ENCODE results near the gene PRRC2C. TPM values are rescaled to one million over a fixed set of nuclear protein-coding genes. Genes with fewer than 3 reads are reported as not detected.
"Not testable (repeated sequence)": the region's sequence is repeated elsewhere in the genome, so short reads cannot be mapped to it uniquely, and the experiment has no call there.

The PRRC2C gene
- polyA plus RNA-seq, 4 donors, result 94.5 to 141 (median 131) TPM

- DNase-seq (ENCODE audit: low read depth in 4 of 4, low spot score in 2 of 4), result no peak
Observed at GRCh38 chr1:171581766-171582165, 96.4 kb downstream of the PRRC2C start.

- DNase-seq (ENCODE audit: low read depth in 4 of 4, low spot score in 2 of 4), result no peak
Observed at GRCh38 chr1:171582589-171582988, 97.3 kb downstream of the PRRC2C start.

DNA sequence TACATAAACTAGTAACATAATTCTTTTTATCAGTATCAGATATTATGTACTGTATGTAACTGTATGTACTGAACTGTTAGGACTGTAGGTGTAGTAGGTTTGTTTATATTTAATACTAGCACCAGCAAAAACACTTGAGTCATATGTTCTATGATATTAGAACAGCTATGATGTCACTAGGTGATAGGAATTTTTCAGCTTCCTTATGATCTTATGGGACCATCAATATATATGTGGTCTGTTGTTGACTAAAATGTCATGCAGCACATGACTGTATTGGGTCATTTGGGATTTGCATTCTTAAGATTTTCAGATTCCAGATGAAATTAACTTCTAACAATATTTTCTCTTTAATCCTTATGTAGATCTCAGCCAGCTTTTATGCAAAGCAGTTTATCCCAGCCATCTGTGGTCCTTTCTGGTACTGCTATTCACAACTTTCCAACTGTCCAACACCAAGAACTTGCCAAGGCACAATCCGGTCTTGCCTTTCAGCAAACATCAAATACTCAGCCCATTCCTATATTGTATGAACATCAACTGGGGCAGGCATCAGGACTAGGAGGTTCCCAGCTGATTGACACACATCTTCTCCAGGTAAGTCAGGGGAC, 98.4 kb downstream of the PRRC2C start:
- no peak for DNase-seq (ENCODE audit: low read depth in 4 of 4, low spot score in 2 of 4)

DNA sequence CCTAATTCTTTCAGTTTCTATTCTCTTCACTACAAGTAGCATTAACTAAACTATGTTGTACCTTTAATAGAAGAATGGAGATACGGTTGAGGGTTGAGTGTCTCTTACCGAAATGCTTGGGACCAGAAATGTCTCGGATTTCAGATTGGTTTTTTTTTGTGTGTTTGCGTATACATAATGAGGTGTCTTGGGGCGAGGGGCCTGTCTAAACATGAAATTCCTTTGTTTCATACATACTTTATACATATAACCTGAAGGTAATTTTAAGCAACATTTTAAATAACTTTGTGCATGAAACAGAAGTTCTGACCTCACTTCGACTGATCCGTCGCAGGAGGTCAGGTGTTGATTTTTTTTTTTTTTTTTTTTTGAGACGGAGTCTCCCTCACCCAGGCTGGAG, 100.4 kb downstream of the PRRC2C start:
- DNase-seq (ENCODE audit: low read depth in 4 of 4, low spot score in 2 of 4), result no peak

GRCh38 chr1:171588230-171588629, 102.9 kb downstream of the PRRC2C start:
- no peak for DNase-seq (ENCODE audit: low read depth in 4 of 4, low spot score in 2 of 4)

GRCh38 chr1:171590022-171590421, 104.7 kb downstream of the PRRC2C start:
- no peak for DNase-seq (ENCODE audit: low read depth in 4 of 4, low spot score in 2 of 4)

DNA sequence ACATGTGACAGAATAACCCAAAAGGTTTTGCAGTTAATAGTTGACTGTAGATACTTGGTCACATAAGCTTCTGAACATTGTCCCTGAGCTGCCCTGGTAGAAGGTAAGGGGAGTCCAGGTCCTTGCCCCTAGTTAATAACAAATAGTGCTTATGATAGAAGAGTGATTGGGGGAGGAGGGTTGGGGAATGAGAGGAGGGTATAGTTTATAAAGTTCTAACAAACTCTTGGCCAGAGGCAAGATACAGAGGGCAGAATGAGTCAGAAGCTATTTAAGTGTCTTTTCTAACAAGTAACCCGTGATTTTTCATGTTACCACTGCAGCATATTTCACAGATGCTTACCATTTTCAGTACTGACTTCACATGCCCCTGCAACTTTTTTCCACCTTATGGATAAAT, 110.0 kb downstream of the PRRC2C start:
- DNase-seq (ENCODE audit: low read depth in 4 of 4, low spot score in 2 of 4), result no peak

DNA sequence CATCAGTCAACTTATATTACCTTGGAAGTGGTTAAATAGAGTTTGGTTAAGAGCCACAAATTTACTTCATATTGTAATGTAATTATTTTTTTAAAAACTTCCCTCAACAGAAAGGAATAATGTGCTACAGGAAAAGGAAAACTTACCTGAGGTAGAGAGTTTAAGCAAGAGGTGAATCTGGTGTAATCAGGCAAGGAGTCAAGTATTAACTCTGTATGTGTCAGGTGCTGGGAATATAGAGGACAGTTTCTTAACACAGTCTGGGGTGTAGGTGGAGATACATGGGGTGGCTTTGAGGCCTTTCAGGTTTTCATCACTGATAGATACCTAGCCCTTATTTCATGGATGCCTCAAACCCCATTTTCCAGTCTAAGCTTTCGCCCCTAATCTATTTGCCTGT, 110.8 kb downstream of the PRRC2C start:
- no peak for DNase-seq (ENCODE audit: low read depth in 4 of 4, low spot score in 2 of 4)

- no peak for DNase-seq (ENCODE audit: low read depth in 4 of 4, low spot score in 2 of 4)
Observed at GRCh38 chr1:171596705-171597104, 111.4 kb downstream of the PRRC2C start.

DNA sequence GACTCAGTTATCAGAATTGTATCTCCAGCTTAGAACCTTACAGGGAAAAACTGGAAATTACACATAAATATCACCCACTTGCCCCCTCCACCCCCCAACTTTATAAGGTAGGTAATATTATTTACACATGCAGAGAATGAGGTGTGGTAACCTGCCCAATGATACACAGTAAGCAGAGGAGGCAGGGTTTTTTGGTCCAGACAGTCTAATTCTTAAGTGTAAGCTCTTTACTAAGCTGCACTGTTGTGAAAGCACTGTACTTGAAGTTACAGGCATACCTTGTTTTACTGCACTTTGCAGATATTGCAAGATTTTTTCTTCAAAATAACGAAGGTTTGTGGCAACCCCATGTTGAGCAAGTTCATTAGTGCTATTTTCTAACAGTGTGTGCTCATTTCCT, 111.9 kb downstream of the PRRC2C start:
- DNase-seq (ENCODE audit: low read depth in 4 of 4, low spot score in 2 of 4), result no peak

- DNase-seq (ENCODE audit: low read depth in 4 of 4, low spot score in 2 of 4), result not testable (repeated sequence)
Observed at GRCh38 chr1:171600310-171600709, 115.0 kb downstream of the PRRC2C start.

GRCh38 chr1:171600862-171601261, 115.5 kb downstream of the PRRC2C start:
- no peak for DNase-seq (ENCODE audit: low read depth in 4 of 4, low spot score in 2 of 4)

GRCh38 chr1:171603042-171603441, 117.7 kb downstream of the PRRC2C start:
- DNase-seq (ENCODE audit: low read depth in 4 of 4, low spot score in 2 of 4), result not testable (repeated sequence)

DNA sequence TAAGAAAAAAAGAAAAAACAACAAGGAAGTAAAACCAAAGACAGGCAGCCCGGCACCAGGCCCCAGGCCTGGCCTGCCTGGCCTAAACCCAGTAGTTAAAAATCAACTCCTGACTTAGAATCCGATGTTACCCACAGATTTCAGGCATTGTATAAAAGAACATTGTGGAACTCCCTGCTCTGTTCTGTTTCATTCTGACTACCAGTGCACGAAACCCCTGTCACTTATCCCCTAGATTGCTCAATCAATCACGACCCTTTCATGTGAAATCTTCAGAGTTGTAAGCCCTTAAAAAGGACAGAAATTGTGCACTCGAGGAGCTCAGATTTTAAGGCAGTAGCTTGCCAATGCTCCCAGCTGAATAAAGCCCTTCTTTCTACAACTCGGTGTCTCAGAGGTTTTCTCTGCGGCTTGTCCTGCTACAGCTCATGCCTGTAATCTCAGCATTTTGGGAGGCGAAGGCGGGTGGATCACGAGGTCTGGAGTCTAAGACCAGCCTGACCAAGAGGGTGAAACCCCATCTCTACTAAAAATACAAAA, 121.1 kb downstream of the PRRC2C start:
- DNase-seq (ENCODE audit: low read depth in 4 of 4, low spot score in 2 of 4), result no peak

- DNase-seq (ENCODE audit: low read depth in 4 of 4, low spot score in 2 of 4), result no peak
Observed at GRCh38 chr1:171610385-171610784, 125.1 kb downstream of the PRRC2C start.

DNA sequence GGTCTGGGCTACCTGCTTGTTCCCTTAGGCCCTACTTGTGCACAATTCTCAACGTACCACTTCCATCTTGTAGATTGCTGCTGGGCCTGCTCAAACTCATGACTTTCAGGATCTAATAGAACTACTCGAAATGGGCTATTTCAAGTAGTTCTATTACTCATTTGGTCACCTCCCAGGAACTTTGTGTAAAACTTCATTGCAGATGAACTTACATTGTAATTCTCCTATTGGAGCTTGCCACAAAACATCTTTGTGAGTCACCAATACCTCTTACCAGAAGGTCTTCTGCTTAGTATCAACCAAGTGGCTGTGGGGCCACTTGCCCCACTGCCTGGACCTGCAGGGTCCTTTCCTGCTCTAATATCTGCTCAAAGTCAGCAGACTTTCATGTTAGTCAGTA, 126.0 kb downstream of the PRRC2C start:
- DNase-seq (ENCODE audit: low read depth in 4 of 4, low spot score in 2 of 4), result no peak

DNA sequence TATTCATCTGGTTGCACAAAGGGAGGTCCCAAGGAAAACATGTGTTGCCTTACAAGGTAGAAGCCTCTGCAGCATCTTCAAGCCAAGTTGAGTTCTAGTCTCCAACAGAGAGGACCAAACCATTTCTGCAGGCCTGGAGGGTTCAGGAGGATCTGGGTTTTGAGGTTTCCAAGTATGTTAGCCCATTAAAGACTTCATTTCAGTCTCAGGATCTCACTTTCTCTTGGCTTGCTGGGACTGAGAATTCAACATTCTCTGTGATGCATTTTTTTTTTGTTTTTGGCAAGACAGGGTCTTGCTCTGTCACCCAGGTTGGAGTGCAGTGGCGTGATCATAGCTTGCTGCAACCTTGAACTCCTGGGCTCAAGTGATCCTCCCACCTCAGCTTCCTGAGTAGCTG, 128.0 kb downstream of the PRRC2C start:
- no peak for DNase-seq (ENCODE audit: low read depth in 4 of 4, low spot score in 2 of 4)

DNA sequence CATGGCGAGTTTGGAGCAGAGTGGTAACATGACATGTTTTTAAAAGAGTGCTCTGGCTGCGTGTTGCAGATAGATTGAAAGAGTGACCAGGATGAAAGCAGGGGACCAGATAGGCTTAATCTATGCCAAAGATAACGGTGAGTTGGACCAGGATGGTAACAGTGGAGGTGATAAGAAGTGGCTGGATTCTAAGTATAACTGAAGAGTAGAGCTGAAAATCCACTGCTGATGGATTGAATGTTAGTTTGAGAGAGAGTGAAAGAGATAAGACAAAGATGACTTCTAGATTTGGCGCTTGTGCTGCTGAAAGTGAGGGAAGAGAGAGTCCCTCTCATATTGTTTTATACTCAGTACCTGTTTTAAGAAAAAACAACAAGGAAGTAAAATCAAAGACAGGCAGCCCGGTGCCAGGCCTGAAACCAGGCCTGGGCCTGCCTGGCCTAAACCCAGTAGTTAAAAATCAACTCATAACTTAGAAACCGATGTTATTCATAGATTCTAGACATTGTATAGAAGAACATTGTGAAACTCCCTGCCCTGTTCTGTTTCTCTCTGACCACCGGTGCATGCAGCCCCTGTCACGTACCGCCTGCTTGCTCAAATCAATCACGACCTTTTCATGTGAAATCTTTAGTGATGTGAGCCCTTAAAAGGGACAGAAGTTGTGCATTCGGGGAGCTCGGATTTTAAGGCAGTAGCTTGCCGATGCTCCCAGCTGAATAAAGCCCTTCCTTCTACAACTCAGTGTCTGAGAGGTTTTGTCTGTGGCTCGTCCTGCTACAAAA, 130.0 kb downstream of the PRRC2C start:
- DNase-seq (ENCODE audit: low read depth in 4 of 4, low spot score in 2 of 4), result not testable (repeated sequence)

DNA sequence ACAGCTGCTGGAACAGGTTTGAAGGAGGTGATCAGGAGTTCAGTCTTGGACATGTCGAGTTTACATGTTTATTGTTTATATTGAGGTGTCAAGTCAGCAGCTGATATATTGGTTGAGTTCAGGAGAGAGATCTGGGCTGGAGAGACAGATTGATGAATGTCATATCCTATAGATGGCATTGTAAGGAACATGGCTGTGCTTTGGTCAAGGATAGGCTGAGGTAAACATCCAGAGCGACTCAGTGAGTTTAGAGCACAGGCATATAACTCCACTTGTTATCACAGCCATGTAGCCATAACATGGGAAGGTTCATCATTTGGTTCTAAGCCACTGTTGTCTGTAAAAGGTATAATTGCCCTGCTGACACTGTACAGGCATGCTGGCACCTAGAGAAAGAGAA, 131.3 kb downstream of the PRRC2C start:
- DNase-seq (ENCODE audit: low read depth in 4 of 4, low spot score in 2 of 4), result no peak

DNA sequence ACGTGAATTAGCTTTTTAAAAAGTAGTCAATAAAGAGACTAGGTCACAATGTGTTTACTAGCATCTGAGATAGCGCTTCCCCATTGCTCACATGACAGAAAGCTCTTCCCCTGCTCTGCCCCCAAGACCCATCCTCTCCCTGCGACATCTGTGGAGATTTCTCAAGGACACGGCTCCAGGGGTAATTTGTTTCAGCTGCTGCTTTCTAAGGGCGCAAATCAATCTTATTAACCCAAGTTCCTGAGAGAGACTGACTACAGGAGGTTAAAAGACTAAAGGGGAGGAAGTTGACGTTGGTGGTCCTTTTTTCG, 136.8 kb downstream of the PRRC2C start, which contains the start of gene MYOCOS:
TSS of gene MYOCOS (plus strand) at position 92 of the 311 bp plus-strand sequence. CDS start 1,641 bp downstream, outside the sequence.
- no peak for DNase-seq (ENCODE audit: low read depth in 4 of 4, low spot score in 2 of 4)

DNA sequence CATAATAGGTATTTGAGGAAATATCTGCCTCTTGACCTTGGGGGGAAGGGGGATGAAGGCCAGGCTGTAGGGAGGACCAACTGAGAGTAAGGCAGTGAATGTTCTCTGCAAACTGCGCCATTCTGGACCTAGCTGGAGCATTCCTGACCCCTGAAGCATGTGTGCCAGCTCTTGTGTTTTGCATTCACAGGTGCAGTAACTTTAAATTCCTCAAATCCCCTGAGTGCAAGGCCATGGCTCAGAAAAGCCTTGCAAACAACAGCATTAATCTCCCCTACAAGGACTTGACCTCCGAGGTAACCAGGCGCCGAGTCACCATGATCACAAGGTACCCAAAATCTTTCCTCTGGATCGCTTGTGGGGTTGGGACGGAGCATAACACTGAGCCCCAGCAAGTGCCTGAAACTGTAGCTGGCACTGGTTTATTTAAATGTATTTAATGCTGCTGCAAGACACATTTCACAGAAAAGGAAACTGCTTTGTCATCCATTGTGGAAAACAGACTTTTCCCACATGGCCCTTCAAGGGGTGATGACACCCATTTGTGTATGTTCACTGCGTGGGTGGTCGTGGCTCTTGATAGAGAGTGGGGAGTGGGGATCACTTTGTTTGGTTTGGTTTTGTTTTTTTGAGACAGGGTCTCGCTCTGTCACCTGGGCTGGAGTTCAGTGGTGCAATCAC, 138.5 kb downstream of the PRRC2C start:
- no peak for DNase-seq (ENCODE audit: low read depth in 4 of 4, low spot score in 2 of 4)

DNA sequence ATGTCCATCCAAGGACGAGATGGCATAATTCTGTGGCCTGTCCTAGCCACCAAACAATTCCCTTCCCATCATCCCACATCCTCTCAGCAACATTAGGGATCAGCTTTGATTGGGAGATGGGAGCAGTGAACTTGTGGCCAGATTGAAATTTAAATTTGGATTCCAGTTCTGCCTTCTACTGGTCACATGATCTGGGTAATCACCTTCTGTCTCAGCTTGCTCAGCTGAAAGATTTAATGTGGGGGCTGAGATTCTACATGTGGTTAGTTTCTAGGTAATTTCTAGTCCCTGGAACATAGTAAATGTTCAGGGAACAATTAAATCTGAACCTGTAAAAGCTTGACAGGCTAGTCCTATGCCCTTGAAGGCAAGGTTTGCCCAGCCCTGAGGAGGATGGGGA, 139.9 kb downstream of the PRRC2C start:
- DNase-seq (ENCODE audit: low read depth in 4 of 4, low spot score in 2 of 4), result no peak

All from left renal cortex interstitium (tissue), 4 donors.